HepG2 (cell line): ENCODE measurements around the gene CFAP46. TPM values are rescaled to one million over a fixed set of nuclear protein-coding genes. Genes with fewer than 3 reads are reported as not detected.

ENCODE experiments used
- ATAC-seq: fragments of 200-7000 bp; cut with Tn5 transposase; 3 replicates; pipeline ENCODE4 v1.9.1; 2020; ENCODE audit warnings: mild to moderate bottlenecking, moderate library complexity
- BruUV-seq: library from RNA; stranded (reverse); fragments of 400-500 nt; replicated peaks from 2 replicates; lab custom pipeline; 2021; lab: Mats Ljungman, UMichigan
- CTCF ChIA-PET: fragments of 300-600 bp; formaldehyde crosslinking; extraction: SDS; loops from one replicate; lab custom pipeline; 2021; ENCODE audit warnings: low total read pairs, inconsistent platforms, low intra/inter-chr PET ratio; lab: Yijun Ruan, JAX
- POLR2A ChIA-PET: fragments of 350-600 bp; sonication (Branson Sonifier 250); formaldehyde crosslinking; loops from one replicate; lab custom pipeline; 2020; ENCODE audit warnings: antibody characterized with exemption, inconsistent platforms; lab: Yijun Ruan, JAX
- DNase-seq: peaks from one replicate; pipeline ENCODE4 v3.0.0-alpha.2; 2015; ENCODE audit warnings: low spot score
- FAIRE-seq: peaks from 3 replicates; lab custom pipeline; 2011; peaks lifted over from hg19 to GRCh38; lab: Jason Lieb, UNC
- H2AFZ ChIP-seq: one replicate; pipeline ENCODE4 v1.6.1; 2011; ENCODE audit warnings: low read length, inconsistent platforms
- H3K27ac ChIP-seq: fragments of 300-600 bp; 3 replicates; pipeline ENCODE4 v1.8.0; 2011; ENCODE audit warnings: mixed run types, mild to moderate bottlenecking, mixed read lengths, low read length, inconsistent platforms; ENCODE audit not compliant: insufficient read depth; ENCODE audit errors: extremely low read length
- H3K27me3 ChIP-seq, 2 experiments: fragments of 200-600 bp in 1 of 2; 2 replicates in 1 of 2; 3 replicates in 1 of 2; pipeline versions ENCODE4 v1.6.0 to v1.8.0; 2011; ENCODE audit warnings: low read length in 2 of 2, mild to moderate bottlenecking in 2 of 2, moderate library complexity in 2 of 2, inconsistent platforms in 1 of 2; ENCODE audit not compliant: insufficient read depth in 2 of 2, control insufficient read depth in 1 of 2
- H3K36me3 ChIP-seq, 2 experiments: fragments of 200-600 bp in 1 of 2; replicated peaks in 1 of 2; 2 replicates in 1 of 2; 3 replicates in 1 of 2; pipeline versions ENCODE4 v1.5.1 to v1.8.0; 2011; ENCODE audit warnings: low read length in 2 of 2, inconsistent platforms in 1 of 2; ENCODE audit not compliant: insufficient read depth in 2 of 2, control insufficient read depth in 1 of 2
- H3K4me1 ChIP-seq: 2 replicates; pipeline ENCODE4 v1.5.1; 2012; ENCODE audit warnings: low read length, inconsistent platforms; ENCODE audit not compliant: insufficient read depth
- H3K4me2 ChIP-seq: 2 replicates; pipeline ENCODE4 v1.6.0; 2011; ENCODE audit warnings: low read depth, low read length, inconsistent platforms
- H3K4me3 ChIP-seq, 3 experiments: fragments of 200-600 bp in 1 of 3; sonication (generic), shearing (Covaris generic) in 1 of 3; replicated peaks in 1 of 3; 2 replicates each; pipeline ENCODE4 v1.5.1; 2011 to 2016; ENCODE audit warnings: low read length in 3 of 3, inconsistent platforms in 2 of 3, low read depth in 2 of 3, mild to moderate bottlenecking in 2 of 3, control low read depth in 1 of 3, mixed read lengths in 1 of 3; ENCODE audit not compliant: insufficient read depth in 1 of 3
- H3K79me2 ChIP-seq: one replicate; pipeline ENCODE4 v1.6.1; 2011; ENCODE audit warnings: low read length, inconsistent platforms; ENCODE audit not compliant: insufficient read depth
- H3K9ac ChIP-seq: 2 replicates; pipeline ENCODE4 v1.6.0; 2011; ENCODE audit warnings: mild to moderate bottlenecking, low read depth, low read length, inconsistent platforms; ENCODE audit not compliant: insufficient read depth
- H3K9me3 ChIP-seq: 2 replicates; pipeline ENCODE4 v1.5.1; 2012; ENCODE audit warnings: mild to moderate bottlenecking, low read length
- H4K20me1 ChIP-seq: 2 replicates; pipeline ENCODE4 v1.6.0; 2011; ENCODE audit warnings: inconsistent platforms, mild to moderate bottlenecking, low read length, moderate library complexity; ENCODE audit not compliant: insufficient read depth
- ARNTL ChIP-seq: sonication (generic); formaldehyde crosslinking; IDR thresholded peaks from 2 replicates; pipeline ENCODE4 v1.4.0; 2020; ENCODE audit warnings: mild to moderate bottlenecking, missing genetic modification reagents
- CBX2 ChIP-seq, 2 experiments: fragments of 200-600 bp in 1 of 2; sonication (generic); formaldehyde crosslinking in 1 of 2; IDR thresholded peaks; 2 replicates each; pipeline versions ENCODE4 v1.7.0 to v1.8.1; 2018 to 2022; ENCODE audit warnings: low read depth in 2 of 2, low read length in 1 of 2, mild to moderate bottlenecking in 1 of 2, missing genetic modification reagents in 1 of 2
- CHD4 ChIP-seq: fragments of 200-600 bp; sonication (generic); IDR thresholded peaks from 2 replicates; pipeline ENCODE4 v1.7.0; 2017; ENCODE audit warnings: mild to moderate bottlenecking, low read length, borderline replicate concordance
- DMAP1 ChIP-seq: IDR thresholded peaks from 2 replicates; pipeline ENCODE4 v1.6.1; 2016
- JUNB ChIP-seq: sonication (generic); formaldehyde crosslinking; IDR thresholded peaks from 2 replicates; pipeline ENCODE4 v1.8.0; 2022; ENCODE audit warnings: missing genetic modification reagents, mild to moderate bottlenecking, borderline replicate concordance
- KAT7 ChIP-seq: IDR thresholded peaks from 2 replicates; pipeline ENCODE4 v1.6.1; 2018; ENCODE audit warnings: borderline replicate concordance, missing compliant biosample characterization
- NCOR1 ChIP-seq: fragments of 200-600 bp; sonication (generic); IDR thresholded peaks from 2 replicates; pipeline ENCODE4 v1.7.0; 2017; ENCODE audit warnings: antibody characterized with exemption, low read length, borderline replicate concordance
- RERE ChIP-seq: IDR thresholded peaks from 2 replicates; pipeline ENCODE4 v1.6.1; 2016; ENCODE audit warnings: low read depth, missing genetic modification reagents, missing compliant biosample characterization
- SIN3A ChIP-seq: IDR thresholded peaks from 2 replicates; pipeline ENCODE4 v1.6.1; 2011; ENCODE audit warnings: low read depth, mild to moderate bottlenecking, control low read depth, low read length, borderline replicate concordance
- ZNF143 ChIP-seq: sonication (generic); formaldehyde crosslinking; IDR thresholded peaks from 2 replicates; pipeline ENCODE4 v1.4.0; 2020; ENCODE audit warnings: missing genetic modification reagents
- ZNF160 ChIP-seq: sonication (generic); formaldehyde crosslinking; IDR thresholded peaks from 2 replicates; pipeline ENCODE4 v1.8.0; 2022; ENCODE audit warnings: mild to moderate bottlenecking, inconsistent platforms, missing genetic modification reagents
- ZNF296 ChIP-seq: sonication (generic); formaldehyde crosslinking; conservative IDR thresholded peaks from 2 replicates; pipeline ENCODE4 v1.5.0; 2020; ENCODE audit warnings: mild to moderate bottlenecking, missing genetic modification reagents
- ZNF619 ChIP-seq: sonication (generic); formaldehyde crosslinking; IDR thresholded peaks from 2 replicates; pipeline ENCODE4 v1.4.0; 2020; ENCODE audit warnings: mild to moderate bottlenecking, missing genetic modification reagents
- ZNF652 ChIP-seq: IDR thresholded peaks from 2 replicates; pipeline ENCODE4 v1.6.1; 2016; ENCODE audit warnings: low read depth, borderline replicate concordance
- ZXDC ChIP-seq: sonication (generic); formaldehyde crosslinking; IDR thresholded peaks from 2 replicates; pipeline ENCODE4 v1.5.0; 2020; ENCODE audit warnings: mild to moderate bottlenecking, missing genetic modification reagents
- WGBS: methylation state at CpG from one replicate; pipeline ENCODE4 v1.1.6; 2017; ENCODE audit warnings: low lambda C conversion rate; 5-methylcytosine and 5-hydroxymethylcytosine counted together
- in situ Hi-C: cut with HindIII; loops from 2 replicates; pipeline ENCODE4 v1.10.0; 2017; ENCODE audit warnings: low pct_unique_long_range_greater_than_20kb; ENCODE audit not compliant: extremely low pct_ligation_motif_present
- intact Hi-C: fragments of 100-400 bp; cut with micrococcal nuclease; formaldehyde crosslinking; loops from one replicate; pipeline ENCODE4 v1.10.0; 2022; ENCODE audit not compliant: unreplicated experiment
- polyA plus RNA-seq, 8 experiments: library from polyadenylated mRNA; depleted of rRNA in 3 of 8; stranded (reverse) in 7 of 8; unstranded in 1 of 8; fragments of >200 nt; fragmentation: Illumina TruSeq in 4 of 8; extraction: Trizol in 4 of 8; gene quantifications; 2 replicates each; pipeline versions ENCODE4 v1.2.1 to v1.2.3, GENCODE V29; 2011 to 2016; ENCODE audit warnings: low read depth in 4 of 8, missing spikeins in 1 of 8, mixed read lengths in 1 of 8; ENCODE audit not compliant: insufficient read depth in 1 of 8
- total RNA-seq, 5 experiments: library from RNA; depleted of rRNA; stranded (reverse); fragments of >200 nt; fragmentation: Illumina TruSeq; extraction: Trizol; gene quantifications; 2 replicates each; pipeline ENCODE4 v1.2.3, GENCODE V29; 2016; ENCODE audit warnings: low read depth in 1 of 5
- TF ChIP-seq, protein P1 (sequence below): sonication (generic); formaldehyde crosslinking; IDR thresholded peaks from 2 replicates; pipeline ENCODE4 v1.5.0; 2020; ENCODE audit warnings: mild to moderate bottlenecking, missing genetic modification reagents, moderate library complexity

Gene CFAP46
- total and polyA plus RNA-seq, 2 of the 13 experiments (the other 11 are each of a cell fraction or from before 2014, with no cell fraction given) = 0.24 to 0.84 TPM

DNA sequence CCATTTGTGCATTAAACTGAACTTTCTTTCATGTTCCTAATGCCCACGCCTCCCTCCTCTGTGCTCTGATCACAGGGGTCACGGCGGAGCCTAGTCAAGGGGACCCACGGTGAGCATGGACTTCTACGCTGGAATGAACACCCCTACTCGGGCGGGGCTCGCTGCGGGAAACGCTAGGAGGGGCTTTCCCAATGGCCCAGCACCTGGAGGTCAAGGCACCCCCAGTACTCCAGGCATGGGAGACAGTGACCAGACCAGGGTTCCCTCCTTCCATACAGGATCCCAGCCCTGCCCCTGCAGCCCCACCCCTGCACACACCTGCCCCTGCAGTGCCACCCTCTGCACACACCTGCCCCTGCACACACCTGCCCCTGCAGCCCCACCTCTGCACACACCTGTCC is 129.4 kb downstream of the CFAP46 start (continued):
- TF ChIP-seq RERE (CRISPR knock-in tag) (no peak), CHD4 (no peak), JUNB (no peak), KAT7 (CRISPR knock-in tag) (no peak), ZNF160 (no peak), CBX2 (IDR thresholded peaks at IDR 0.05; ENCODE audit: low read depth, low read length) (no peak), CBX2 (CRISPR knock-in tag; IDR thresholded peaks at IDR 0.05; ENCODE audit: low read depth) (no peak), ZNF143 (no peak), ZNF652 (CRISPR knock-in tag) (no peak), ZNF619 (CRISPR knock-in tag) (no peak)

- no peaks in the 10 kb centered on the region for H3K4me1 ChIP-seq
- FAIRE-seq (no peak), ATAC-seq (no peak), DNase-seq (no peak)
- H4K20me1 ChIP-seq = no peaks in the 10 kb centered on the region
- no peak overlapping the region for H3K27ac ChIP-seq
- H3K9ac ChIP-seq = no peak overlapping the region
- no peaks in the 10 kb centered on the region for H3K36me3 ChIP-seq
- in situ Hi-C loops = no loop called here
- no peaks in the 10 kb centered on the region for H3K9me3 ChIP-seq
- no peak overlapping the region for H2AFZ ChIP-seq
- H3K4me3 ChIP-seq = no peak overlapping the region
- CTCF ChIA-PET = no interaction called here
- H3K27me3 ChIP-seq = peaks cover 6 to 57% of the 10 kb centered on the region in 2 experiments; a peak in 4 of 5 replicates
- H3K79me2 ChIP-seq = no peaks in the 10 kb centered on the region
- H3K4me2 ChIP-seq = no peak overlapping the region
- WGBS = 31% methylated on average over 5 of the region's 11 CpGs
- BruUV-seq = no TSS peak
- POLR2A ChIA-PET = no interaction called here
- intact Hi-C loops = no loop called here
- TF ChIP-seq DMAP1 (no peak), ZNF296 (no peak), ZXDC (CRISPR knock-in tag) (no peak), NCOR1 (no peak), SIN3A (no peak), ARNTL (no peak)
- TF ChIP-seq, protein P1, sequence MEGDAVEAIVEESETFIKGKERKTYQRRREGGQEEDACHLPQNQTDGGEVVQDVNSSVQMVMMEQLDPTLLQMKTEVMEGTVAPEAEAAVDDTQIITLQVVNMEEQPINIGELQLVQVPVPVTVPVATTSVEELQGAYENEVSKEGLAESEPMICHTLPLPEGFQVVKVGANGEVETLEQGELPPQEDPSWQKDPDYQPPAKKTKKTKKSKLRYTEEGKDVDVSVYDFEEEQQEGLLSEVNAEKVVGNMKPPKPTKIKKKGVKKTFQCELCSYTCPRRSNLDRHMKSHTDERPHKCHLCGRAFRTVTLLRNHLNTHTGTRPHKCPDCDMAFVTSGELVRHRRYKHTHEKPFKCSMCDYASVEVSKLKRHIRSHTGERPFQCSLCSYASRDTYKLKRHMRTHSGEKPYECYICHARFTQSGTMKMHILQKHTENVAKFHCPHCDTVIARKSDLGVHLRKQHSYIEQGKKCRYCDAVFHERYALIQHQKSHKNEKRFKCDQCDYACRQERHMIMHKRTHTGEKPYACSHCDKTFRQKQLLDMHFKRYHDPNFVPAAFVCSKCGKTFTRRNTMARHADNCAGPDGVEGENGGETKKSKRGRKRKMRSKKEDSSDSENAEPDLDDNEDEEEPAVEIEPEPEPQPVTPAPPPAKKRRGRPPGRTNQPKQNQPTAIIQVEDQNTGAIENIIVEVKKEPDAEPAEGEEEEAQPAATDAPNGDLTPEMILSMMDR (CRISPR knock-in tag) = no peak
These were observed 129.8 kb downstream of the CFAP46 start for GRCh38 chr10:132812520-132812919.
